ENCODE data around the gene AASS.

Gene AASS

GRCh38 chr7:122148081-122148480 is 4.0 kb upstream of the AASS start:
- Histone ChIP-seq H3K4me1 (ENCODE audit: control insufficient read depth, low read length) (no peaks in the 10 kb centered on the region), H3K36me3 (ENCODE audit: control insufficient read depth, low read length) (no peaks in the 10 kb centered on the region), H3K4me2 (ENCODE audit: low read length) (no peak overlapping the region), H3K27me3 (ENCODE audit: control insufficient read depth, low read length) (no peaks in the 10 kb centered on the region; the same call in 1 of the 2 replicates), H3K79me2 (ENCODE audit: control insufficient read depth, low read length) (no peaks in the 10 kb centered on the region), H3K9me3 (ENCODE audit: control insufficient read depth, insufficient read depth, low read length) (0 out of 2 replicates have a peak, but pooled peaks cover 2% of the 10 kb centered on the region), H3K27ac (ENCODE audit: low read depth, low read length) (no peak overlapping the region), H3F3A (ENCODE audit: control insufficient read depth, insufficient read depth) (no peaks in the 10 kb centered on the region), H4K20me1 (ENCODE audit: control insufficient read depth, insufficient read depth, low read depth, low read length) (no peaks in the 10 kb centered on the region), H3K4me3 (ENCODE audit: low read length) (no peak overlapping the region), H3K9me2 (replicated peaks; ENCODE audit: control insufficient read depth, low read length) (no peaks in the 10 kb centered on the region)
- TF ChIP-seq EZH2phosphoT487 (IDR thresholded peaks at IDR 0.05; ENCODE audit: borderline replicate concordance, low read length) (no peak), CTCF (IDR thresholded peaks at IDR 0.05; ENCODE audit: low read depth, low read length, poor library complexity, severe bottlenecking) (no peak)

GRCh38 chr7:122145937-122146645 is 2.0 kb upstream of the AASS start:
- H3K27me3 ChIP-seq (ENCODE audit: control insufficient read depth, low read length): no peaks in the 10 kb centered on the region; the same call in 1 of the 2 replicates
- H3F3A ChIP-seq (ENCODE audit: control insufficient read depth, insufficient read depth): no peaks in the 10 kb centered on the region
- no peak overlapping the region for H3K4me3 ChIP-seq (ENCODE audit: low read length)
- 0 out of 2 replicates have a peak, but pooled peaks cover 2% of the 10 kb centered on the region for H3K9me3 ChIP-seq (ENCODE audit: control insufficient read depth, insufficient read depth, low read length)
- no peaks in the 10 kb centered on the region for H3K4me1 ChIP-seq (ENCODE audit: control insufficient read depth, low read length)
- H3K36me3 ChIP-seq (ENCODE audit: control insufficient read depth, low read length): no peaks in the 10 kb centered on the region
- no peaks in the 10 kb centered on the region for H3K9me2 ChIP-seq (replicated peaks; ENCODE audit: control insufficient read depth, low read length)
- no peaks in the 10 kb centered on the region for H3K79me2 ChIP-seq (ENCODE audit: control insufficient read depth, low read length)
- no peaks in the 10 kb centered on the region for H4K20me1 ChIP-seq (ENCODE audit: control insufficient read depth, insufficient read depth, low read depth, low read length)
- H3K27ac ChIP-seq (ENCODE audit: low read depth, low read length): no peak overlapping the region
- TF ChIP-seq EZH2phosphoT487 (IDR thresholded peaks at IDR 0.05; ENCODE audit: borderline replicate concordance, low read length): no peak
- TF ChIP-seq CTCF (IDR thresholded peaks at IDR 0.05; ENCODE audit: low read depth, low read length, poor library complexity, severe bottlenecking): no peak
- no peak overlapping the region for H3K4me2 ChIP-seq (ENCODE audit: low read length)

GRCh38 chr7:122143376-122143750 is 686 bp downstream of the AASS start:
- Histone ChIP-seq H3K36me3 (ENCODE audit: control insufficient read depth, low read length) (no peaks in the 10 kb centered on the region), H4K20me1 (ENCODE audit: control insufficient read depth, insufficient read depth, low read depth, low read length) (no peaks in the 10 kb centered on the region), H3K27me3 (ENCODE audit: control insufficient read depth, low read length) (no peaks in the 10 kb centered on the region; the same call in 1 of the 2 replicates), H3K79me2 (ENCODE audit: control insufficient read depth, low read length) (no peaks in the 10 kb centered on the region), H3K4me3 (ENCODE audit: low read length) (peak overlapping the region; percentile 37; the same call in 1 of the 2 replicates), H3K9me2 (replicated peaks; ENCODE audit: control insufficient read depth, low read length) (no peaks in the 10 kb centered on the region), H3K4me1 (ENCODE audit: control insufficient read depth, low read length) (no peaks in the 10 kb centered on the region), H3K9me3 (ENCODE audit: control insufficient read depth, insufficient read depth, low read length) (0 out of 2 replicates have a peak, but pooled peaks cover 2% of the 10 kb centered on the region), H3K4me2 (ENCODE audit: low read length) (peak overlapping the region; percentile 23; the same call in 1 of the 2 replicates), H3F3A (ENCODE audit: control insufficient read depth, insufficient read depth) (no peaks in the 10 kb centered on the region), H3K27ac (ENCODE audit: low read depth, low read length) (no peak overlapping the region)
- TF ChIP-seq EZH2phosphoT487 (IDR thresholded peaks at IDR 0.05; ENCODE audit: borderline replicate concordance, low read length) (no peak), CTCF (IDR thresholded peaks at IDR 0.05; ENCODE audit: low read depth, low read length, poor library complexity, severe bottlenecking) (no peak)
